ENCODE results near the gene DPYSL5.

DPYSL5 gene

DNA sequence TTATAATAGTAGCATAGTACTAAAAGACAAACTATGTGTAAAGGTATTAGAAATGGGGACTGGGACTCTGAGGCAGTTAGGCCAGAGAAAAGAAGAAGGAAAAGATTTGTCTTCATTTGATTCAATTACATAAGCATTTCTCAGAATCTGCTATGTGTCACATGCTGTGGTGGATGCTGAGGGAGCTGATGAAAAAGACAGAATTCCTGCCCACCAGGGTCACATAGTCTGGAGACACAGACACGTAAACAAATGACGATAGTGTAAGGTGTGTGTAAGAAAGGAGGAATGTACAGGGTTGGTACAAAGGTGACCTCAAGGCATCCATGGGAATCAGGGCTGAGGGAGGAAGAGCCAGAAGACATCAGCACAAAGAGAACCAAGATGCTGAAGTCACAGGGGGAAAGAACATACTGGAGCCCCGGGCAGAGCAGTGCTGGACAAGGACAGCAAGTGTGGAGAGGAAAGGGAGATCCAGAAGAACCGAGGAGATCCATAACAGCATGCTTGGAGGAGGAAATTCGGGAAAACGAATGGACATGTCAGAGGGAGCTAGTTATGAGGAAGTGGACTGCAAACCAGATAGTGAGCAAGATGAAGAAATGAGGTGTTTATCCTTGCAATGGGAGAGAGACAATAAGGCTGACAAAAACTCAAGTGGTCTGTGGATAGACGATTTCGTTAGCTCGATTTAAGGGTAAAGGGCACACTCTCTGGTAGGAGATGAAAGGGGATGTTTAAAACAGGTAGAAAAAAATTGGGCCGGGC, 121.3 kb downstream of the DPYSL5 start:
- DNase-seq = no peak

DNA sequence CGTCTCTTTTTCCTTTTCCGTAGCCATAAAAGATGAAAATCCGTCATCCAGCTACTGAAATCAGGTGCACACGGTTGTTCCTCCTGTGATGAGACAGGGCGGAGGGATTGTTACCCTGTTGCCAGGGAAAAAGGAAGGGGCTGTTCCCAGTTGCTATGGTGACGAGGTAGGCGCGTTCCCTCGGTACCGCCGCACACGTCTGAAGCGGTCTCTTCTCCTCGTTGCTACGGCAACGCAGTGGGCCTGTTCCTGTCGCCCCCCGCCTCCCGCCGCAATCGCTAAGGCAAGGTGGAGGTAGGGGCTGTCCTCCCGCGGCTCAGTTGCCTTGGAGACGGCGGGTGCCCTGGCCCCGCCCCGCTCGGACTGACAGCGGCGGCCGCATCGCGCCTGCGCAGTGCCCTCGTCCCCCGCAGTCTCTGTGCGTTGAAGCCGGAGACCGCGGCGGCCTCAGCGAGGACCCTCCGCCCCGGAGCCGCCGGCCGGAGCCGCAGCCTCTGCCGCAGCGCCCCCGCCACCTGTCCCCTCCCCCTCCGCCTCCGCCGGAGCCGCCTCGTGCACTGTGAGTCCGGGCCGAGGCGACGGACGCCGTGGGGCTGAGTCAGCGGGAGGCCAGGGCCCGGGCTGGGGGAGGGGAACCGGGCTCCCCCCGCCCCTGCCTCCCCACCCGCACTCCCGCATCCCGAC, 122.5 kb downstream of the DPYSL5 start, which contains the start of gene MAPRE3:
Gene MAPRE3, plus strand, starts transcription at position 394 of the 684 bp plus-strand sequence. CDS start 51,582 bp downstream, outside the sequence.
- peak; percentile 84 for DNase-seq

DNA sequence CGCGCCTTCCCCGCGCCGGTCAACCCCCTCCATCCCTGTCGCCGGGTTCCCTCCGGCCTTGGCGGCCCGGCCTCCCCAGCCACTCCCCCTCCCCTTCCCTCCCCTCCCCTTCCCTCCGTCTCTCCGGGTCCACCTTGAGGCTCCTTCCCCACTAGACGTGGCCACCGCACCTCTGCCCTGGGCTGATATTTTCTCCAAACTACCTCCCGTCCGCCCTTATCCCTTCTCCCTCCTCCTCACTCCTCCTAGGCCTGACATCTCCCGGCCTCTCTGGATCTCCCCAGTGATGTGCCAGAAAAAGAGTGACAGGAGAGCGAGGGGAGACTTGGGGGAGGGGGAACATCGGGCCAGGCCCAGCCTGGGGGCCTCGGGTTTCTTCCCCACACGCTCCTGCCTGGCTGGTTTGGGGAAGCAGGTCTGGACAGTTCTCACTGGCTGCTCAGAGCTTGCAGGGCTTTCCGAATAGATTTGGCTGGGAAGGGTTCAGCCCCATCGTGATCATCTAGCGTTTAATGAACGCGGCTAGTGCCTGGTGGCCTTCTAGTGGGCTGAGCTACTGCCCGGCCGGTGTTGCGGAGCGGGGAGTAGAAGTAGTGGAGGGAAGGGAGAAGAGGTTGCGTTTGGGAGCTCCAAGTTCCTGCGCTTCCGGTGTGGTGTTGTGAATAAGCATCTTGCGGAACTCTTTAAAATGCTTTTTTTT, 123.1 kb downstream of the DPYSL5 start:
- DNase-seq = peak; percentile 39

DNA sequence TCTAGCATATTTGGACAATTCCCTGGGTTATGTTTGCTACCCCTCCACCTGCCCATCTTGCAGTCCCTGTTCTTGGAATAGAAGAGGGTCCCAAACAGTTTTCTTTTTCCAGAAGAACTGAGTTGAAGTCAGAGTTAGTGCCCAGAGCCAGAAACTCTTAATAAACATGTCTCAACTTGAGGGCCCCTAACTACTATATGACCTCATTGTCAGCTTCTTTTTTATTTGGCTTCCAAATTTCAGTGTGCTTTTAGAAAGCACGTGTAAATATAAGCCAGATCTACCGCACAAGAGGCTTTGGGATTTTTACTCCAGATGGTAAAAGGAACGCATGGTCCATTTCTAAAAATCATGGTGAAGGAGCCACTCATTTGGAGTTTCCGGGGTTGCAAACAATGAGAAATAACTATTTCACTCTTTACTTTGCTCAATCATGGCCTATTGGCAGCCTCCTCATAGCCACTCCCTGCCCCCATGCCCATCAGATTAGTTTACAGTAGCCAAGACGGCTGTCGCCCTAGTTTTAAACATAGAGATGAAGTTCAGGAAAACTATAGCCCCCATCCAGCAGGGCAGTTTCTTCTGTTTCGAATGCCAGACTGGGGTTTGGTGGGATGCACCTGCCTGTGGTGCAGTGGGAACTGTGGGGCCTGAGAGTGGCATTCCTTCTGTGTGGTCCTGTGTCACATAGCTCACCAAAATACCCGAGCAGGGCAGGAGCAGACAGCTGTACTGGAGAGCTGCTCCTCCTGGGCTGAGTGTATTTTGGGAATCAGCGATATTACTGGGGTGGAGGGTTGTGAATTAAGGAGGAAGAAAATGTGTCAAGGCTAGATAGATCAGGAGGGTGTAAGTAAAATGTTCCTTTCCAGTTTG, 124.2 kb downstream of the DPYSL5 start:
- DNase-seq = peak; percentile 16

DNA sequence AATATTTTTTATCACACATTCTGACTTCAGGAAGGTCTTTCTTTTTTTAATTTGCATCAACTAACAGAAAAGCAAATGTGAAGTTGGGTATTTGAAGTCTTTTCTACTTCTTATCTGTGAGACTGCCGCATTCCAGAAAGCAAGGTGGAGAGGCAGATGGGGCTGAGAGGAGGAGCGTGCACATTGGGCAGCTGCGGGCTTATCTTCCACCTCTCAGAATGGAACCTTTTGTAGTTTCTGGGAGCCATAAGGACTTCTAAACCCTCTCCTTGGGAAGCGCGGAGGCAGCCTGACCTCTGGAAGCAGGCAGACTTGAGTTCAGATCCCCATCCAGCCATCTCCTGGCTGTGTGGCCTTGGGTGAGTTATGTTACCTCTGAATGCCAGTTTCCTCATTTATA, 126.4 kb downstream of the DPYSL5 start:
- DNase-seq = no peak

DNA sequence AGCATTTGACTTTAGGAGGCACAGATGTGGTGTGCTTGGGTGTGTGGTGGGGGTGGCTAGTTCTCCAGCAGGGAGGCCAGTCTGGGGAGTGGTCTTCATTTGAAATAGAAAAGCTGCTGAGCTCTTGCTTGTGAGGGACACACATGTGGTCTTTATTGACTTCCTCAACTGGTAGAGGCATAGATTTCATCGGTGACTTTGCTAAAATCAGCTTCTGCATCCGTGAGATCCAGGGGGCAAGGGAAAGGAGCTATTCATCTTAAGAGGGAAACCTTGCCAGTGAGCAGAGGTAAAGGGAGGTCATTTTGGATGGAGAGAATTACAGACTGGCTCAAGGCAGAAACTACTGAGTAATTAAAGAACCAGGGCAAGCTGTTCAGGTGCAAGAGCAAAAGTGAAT, 127.2 kb downstream of the DPYSL5 start:
- no peak for DNase-seq

DNA sequence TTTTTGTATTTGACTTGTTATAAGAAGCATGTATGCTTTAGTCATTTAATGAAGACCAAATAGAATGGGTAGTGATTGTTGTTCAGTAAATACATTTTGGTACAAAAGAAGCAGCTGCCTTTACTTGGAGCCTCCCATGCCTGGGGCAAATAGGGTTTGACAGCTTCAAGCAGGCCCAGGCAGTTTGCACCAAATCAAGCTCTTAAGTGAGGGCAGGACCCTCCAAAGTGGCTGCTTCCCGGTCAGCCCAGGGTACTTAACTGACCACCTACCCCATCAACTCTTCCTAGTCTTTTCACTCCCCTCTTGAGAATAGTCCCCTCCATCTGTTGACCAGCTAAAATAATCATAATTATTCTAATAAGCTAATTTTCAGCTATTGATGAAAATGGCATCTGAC, 127.7 kb downstream of the DPYSL5 start:
- DNase-seq = no peak

DNA sequence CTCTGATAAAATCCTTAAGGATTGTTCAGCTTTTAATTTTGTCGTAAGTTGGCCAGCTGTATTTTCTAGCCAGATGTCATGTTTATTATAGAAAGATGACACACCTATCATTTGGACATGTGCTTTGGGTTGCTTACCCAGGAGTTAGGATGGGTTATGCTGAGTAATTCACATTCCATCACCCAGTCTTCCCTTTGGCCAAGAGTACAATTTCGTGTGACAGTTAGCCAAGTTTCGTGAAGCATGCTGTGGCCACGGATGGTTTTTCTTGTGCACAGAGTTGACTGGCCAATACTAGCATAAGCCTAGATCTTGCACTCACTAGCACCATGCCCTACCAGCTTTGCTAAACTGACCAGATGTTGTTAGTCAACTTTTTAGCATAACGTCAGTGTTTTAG, 128.3 kb downstream of the DPYSL5 start:
- no peak for DNase-seq

DNA sequence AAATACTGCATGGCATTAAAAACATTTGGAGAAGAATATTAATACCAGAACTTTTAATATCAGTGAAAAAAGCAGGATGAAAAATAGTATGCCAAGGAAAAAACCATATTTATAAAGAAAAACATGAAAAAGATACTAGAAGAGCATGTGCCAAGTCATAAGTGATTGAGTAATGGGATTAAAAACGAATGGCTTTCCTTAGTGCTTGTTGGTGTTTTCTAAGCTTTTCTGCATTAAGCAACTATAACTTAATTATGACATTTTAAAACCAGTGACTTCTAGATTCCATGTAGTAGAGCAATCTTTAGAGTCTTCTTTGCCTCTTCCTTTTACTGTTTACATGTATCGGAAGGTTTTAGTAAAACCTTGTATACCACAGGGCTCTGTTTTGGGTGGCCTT, 129.1 kb downstream of the DPYSL5 start:
- DNase-seq = no peak

DNA sequence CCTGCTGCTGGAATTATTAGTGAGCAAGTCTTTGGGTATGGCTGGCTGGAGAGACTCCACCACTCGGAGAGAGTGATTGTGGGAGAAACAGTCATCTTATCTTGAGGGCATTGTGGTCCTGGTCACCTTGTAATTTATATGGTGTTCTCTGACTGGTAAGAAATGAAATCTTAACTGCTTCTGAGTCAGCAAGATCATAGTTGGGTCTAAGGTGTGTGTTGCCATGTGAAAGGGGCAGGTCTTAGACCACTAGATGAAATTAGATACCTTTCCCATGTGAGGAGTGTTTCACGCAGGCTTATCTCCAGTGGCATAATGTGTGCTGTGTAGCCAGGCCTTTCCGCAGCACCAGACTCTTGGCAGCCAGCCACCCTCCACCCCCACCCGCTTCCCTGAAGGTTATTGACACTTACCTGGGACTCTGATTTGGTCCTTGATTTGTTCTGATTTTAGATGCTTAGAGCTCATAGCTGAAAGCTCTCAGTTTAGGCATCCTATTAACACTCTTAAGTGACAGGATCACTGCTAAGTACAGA, 130.2 kb downstream of the DPYSL5 start:
- no peak for DNase-seq

DNA sequence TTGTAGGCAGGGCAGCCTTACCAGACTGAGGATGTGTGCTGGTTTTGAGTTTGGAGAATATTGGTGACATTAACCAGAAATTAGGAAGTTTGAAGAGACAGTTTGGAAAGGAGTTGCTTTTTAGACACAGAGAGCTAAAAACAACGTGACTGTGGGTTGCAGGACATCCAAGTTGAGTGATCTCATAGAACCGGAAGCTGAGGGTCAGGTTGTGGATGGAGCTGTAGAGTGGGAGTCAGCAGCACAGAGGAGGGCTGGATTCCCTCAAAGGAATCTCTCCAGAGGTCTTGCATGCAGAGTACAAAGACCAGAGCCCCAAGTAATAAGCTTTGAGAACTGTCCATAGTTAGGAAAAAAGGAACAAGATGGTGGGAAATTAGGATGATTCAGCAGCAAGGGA, 131.8 kb downstream of the DPYSL5 start:
- no peak for DNase-seq

DNA sequence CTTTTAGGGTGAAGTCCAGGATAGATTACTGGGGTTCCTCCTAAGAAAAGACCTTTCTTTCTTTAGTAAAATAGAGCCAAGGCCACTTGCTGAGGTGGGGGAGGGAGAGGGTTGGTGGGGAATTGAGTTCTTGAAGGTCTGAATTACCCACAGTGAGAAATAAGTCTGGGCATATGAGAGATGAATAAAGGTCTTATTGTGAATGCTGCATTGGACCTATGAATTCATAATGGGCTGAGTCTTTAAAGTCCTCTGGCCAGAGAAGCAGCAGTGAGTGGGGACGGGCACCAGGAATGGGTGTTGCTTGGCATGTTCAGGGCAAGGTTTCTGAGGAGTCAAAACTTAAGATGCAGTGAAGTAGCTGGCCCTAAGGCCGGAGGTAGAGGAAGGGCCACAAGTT, 133.0 kb downstream of the DPYSL5 start:
- DNase-seq = no peak

DNA sequence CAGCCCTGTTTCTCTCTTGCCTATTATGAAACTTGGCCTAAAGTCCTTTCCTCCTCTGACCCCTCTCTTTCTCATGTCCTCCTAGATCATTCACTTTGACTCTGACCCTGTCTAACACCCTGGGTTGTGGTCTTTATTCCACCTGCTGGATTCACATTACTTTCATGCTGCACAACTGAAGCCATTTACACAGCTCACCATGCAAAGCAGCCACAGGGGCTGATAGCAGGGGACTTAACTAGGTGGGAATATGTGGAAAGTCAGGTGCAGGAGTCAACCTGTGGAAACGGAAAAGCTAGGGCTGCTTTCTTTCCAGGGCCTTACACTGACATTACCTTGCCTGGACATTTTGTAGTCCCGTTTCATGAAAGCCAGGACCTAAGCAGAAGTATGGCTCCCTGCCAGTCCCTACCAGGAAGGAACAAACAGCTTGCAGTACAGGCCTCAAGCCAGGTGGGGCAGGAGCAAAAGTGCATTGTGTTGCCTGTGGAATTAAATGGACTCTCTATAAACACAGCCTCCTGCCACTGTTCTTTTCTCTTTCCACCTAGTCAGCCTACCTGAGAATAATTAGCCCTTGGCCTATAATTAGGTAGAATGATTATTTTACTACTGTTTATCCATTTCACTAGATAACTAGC, 134.3 kb downstream of the DPYSL5 start:
- DNase-seq = peak; percentile 16

DNA sequence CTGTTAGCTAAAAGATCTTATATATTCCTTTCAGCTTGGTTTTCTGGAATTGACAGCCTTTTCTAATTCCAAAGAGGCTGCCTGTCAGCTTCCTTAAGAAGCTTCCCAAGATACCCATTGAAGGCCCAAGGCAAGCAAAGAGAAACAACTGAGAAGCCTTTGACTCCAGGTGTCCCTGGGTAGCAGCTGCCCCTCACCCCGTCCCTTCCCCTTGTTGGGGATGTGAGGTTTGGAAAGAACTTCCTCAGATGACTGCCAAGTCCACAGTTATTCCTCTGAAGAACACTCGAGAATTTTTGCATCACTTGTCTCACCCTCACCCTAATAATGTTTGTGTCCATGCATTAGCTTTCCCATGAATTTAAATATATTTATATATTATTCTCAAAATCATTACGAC, 135.8 kb downstream of the DPYSL5 start:
- no peak for DNase-seq

DNA sequence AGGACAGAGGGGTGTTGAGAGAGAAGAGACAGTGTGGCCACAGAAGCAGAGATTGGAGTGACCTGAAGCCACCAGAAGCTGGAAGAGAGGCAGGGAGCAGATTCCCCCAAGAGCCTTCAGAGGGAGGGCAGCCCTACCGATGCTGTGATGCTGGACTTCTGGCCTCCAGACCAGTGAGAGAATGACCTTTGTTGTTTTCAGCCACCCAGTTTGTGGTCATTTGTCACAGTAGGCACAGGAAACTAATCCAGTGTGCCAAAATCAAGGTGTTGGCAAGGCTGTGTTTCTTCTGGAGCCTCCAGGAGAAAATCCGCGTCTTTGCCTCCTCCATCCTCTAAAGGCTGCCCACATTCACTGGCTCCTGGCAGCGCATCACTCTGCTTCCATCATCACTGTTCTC, 137.9 kb downstream of the DPYSL5 start:
- no peak for DNase-seq

DNA sequence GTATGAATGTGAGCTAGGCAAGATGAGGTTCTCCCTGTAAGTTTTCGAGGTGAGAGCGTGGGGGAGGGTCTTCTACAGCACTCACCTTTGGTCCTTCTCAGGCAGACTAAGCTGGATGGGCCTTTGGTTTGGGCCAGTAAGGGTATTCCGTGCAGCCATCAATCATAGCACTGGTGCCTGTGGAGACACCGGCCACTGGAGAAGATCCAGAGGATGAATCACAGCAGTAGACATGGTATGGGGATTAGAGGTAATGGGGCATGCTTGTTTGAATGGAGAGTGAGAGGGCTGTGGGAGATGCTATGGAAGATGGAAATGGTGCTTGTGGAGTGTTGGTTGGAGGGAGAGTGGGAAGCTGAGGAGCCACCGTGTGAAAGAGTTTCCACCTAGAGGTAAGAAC, 138.6 kb downstream of the DPYSL5 start:
- no peak for DNase-seq

DNA sequence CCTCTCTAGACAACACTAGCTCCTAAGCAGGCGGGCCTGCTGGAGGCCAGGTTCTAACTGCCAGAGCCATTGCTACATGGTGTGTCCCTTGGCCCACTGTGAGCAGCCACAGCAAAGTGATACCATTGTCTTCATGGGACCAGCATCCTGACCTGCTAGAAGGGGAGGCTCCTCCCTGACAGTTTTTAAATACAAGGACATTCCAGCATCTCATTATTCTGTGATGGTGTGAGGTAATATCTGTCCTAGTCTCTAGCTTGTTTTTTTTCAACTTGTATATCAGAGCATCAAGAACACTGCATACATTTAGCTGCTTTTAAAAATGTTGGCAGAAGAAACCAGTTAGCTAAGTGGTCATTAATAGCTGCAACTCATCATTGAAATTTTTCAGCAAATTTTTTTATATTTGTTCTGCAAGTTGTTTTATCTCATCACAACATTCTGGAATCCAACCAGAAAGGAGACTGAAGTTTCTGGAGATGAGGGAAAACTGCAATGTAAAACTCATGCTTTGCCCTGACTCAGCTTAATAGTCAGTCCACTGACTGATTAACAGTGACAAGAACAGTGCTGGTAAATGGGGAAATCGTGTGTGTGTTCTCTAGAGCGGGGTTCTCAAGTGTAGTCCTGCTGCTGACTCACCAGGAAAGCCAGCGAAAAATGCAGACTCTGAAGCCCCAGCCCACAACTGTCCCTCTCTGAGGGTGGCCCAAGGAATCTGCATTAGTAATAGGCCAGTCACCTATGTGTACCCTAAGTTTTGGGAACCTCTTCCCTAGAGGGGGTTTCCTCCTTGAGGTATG, 140.3 kb downstream of the DPYSL5 start:
- DNase-seq = peak; percentile 26

DNA sequence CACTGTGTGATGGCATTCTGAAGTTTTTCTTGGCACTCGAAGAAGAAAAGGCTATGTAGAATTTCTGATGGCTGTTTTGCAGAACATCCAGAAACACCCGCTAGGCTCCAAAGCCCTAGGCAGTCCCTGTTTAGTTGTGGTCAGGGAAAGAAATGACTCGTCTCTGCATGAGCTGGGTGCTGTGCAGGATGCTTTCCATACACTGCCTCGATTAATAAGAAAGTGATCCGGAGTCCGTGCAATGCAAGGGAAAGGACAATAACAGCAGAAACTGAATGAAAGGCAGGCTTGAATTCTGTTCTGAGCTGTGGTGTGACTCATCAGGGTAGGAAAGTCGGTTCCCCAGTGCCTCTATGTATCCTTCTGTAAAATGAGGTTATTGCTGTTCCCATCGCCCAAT, 141.2 kb downstream of the DPYSL5 start:
- DNase-seq = no peak

DNA sequence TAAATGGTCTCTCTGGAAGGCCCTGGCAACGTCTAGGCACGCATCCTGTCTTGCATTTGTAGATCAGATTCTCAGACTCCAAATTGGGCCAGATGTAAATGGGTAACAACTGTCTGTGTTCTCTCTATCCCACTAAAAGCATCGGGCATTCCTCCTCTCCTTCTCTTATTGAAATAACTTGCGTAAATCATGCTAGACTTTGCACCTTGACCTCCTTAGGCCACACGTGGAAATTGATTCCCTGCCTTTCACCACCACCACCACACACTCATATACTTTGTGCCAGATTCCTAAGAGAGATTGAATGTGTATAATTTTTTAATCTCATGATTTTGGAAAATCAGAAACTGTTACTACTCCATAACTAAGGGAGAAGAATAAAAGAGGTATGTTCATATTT, 143.8 kb downstream of the DPYSL5 start:
- no peak for DNase-seq

DNA sequence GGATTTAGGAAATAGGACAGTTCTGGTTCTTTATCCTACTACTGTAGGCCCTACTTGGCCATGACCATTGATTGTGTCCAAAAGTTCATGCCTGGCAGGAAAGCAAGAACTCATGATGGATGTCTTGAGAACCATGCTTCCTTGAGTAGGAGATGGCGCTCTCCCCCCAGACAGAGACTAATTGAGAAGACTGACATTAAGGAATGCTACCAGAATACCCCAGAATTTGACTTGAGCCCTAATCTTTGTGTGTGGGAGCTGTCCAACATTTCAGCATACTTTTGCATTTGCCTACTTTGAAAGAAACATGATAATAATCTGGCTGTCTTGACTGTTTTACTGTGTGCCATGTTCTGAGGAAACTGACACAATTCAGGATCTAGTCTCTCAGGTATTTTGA, 145.8 kb downstream of the DPYSL5 start:
- DNase-seq = no peak

DNA sequence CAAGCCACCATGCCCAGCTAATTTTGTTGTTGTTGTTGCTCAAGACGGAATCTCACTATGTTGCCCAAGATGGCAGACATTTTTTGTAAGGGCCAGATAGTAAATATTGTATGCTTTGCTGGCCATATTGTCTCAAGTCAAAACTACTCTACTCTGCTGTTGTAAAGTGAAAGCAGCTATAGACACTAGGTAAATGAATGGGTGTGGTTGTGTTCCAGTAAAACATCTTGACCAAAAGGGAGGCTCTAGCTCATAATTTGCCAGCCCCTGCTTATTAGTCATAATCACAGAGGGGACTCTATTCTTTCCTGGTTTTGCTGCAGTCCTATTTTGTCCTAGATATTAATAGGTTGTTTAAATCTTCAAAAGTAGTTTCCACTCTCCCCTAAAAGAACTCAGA, 147.1 kb downstream of the DPYSL5 start:
- DNase-seq = no peak

All from suppressor macrophage treated with lipopolysaccharide for 4 hours (primary cell).